ENCODE results near the gene TM4SF4. TPM values are rescaled to one million over a fixed set of nuclear protein-coding genes. Genes with fewer than 3 reads are reported as not detected.

TM4SF4 gene
- polyA plus RNA-seq, 1 donor (not counting 4 experiments of a cell fraction or from before 2014, with no cell fraction given), result not detected

DNA sequence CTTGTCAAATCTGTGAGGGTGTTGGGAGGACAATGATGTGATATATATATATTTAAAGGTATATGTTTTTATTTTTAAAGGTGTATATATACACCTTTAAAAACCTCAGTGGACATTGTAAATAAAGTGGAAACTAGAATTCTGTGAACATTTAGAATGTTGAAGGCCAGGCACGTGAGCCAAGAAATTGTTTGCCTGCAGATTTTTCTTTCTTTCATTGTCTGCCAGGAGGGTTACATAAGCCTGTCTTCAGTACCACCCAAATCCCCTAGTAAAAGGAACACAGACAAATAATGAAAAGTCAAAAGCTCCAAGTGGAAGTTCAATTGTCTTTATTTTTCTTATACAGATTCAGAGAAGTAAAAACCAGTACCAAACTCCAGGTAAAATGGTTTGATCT lies 42.4 kb downstream of the TM4SF4 start:
- dilution Hi-C loops (cut with MboI; ENCODE audit: extremely low pct_ligation_motif_present, low sequenced_read_pairs), result no loop called here

DNA sequence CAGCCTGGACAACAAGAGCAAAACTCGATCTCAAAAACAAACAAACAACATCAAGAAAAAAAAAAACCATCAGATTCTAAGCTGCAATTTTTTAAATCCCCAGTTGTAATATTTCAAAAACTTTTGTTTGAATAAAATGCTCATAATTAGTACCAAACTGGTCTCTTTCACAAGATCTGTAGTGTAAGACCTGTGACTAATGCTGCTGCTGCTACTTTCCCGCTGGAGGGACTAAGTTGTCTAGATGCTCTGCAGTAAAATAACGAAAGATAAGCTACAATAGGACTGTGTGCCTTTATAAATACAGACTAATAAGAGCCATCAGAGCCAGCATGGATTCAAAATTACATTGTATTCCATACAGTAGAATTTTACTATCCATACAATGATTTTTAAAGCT lies 45.4 kb downstream of the TM4SF4 start:
- Histone ChIP-seq H2AFZ (ENCODE audit: control insufficient read depth, low read length) (no peak overlapping the region), H3K36me3 (ENCODE audit: control insufficient read depth in 2 of 2, extremely low read depth in 1 of 2, insufficient read depth in 2 of 2, low read length in 2 of 2) (peaks cover 11 to 14% of the 10 kb centered on the region in 2 experiments), H3K9me3 (ENCODE audit: control insufficient read depth, low read depth, low read length) (no peaks in the 10 kb centered on the region), H3K27ac (ENCODE audit: control insufficient read depth, insufficient read depth, low read length) (no peak overlapping the region), H3K79me2 (ENCODE audit: control insufficient read depth, insufficient read depth, low read length) (no peaks in the 10 kb centered on the region), H3K27me3 (ENCODE audit: control insufficient read depth, extremely low read depth, insufficient read depth, low read length) (no peaks in the 10 kb centered on the region), H3K9me1 (ENCODE audit: control insufficient read depth, extremely low read depth, insufficient read depth, low read length) (no peaks in the 10 kb centered on the region), H4K20me1 (ENCODE audit: control insufficient read depth, extremely low read depth, insufficient read depth, low read length) (no peaks in the 10 kb centered on the region), H3K4me1 (ENCODE audit: control insufficient read depth, extremely low read depth, insufficient read depth, low read length) (no peaks in the 10 kb centered on the region), H3K4me2 (ENCODE audit: control insufficient read depth, extremely low read depth, insufficient read depth, low read depth, low read length) (no peak overlapping the region), H3K9ac (ENCODE audit: control insufficient read depth, extremely low read depth, insufficient read depth, low read length) (no peak overlapping the region), H3K4me3 (ENCODE audit: control insufficient read depth in 2 of 3, extremely low read depth in 1 of 3, insufficient read depth in 2 of 3, low read depth in 1 of 3, low read length in 3 of 3) (no peak overlapping the region)
- DNase-seq (ENCODE audit: low read depth, low spot score) (no peak), FAIRE-seq (no peak)
- TF ChIP-seq EZH2 (IDR thresholded peaks at IDR 0.05; ENCODE audit: low read length), result no peak
- TF ChIP-seq, protein P1, sequence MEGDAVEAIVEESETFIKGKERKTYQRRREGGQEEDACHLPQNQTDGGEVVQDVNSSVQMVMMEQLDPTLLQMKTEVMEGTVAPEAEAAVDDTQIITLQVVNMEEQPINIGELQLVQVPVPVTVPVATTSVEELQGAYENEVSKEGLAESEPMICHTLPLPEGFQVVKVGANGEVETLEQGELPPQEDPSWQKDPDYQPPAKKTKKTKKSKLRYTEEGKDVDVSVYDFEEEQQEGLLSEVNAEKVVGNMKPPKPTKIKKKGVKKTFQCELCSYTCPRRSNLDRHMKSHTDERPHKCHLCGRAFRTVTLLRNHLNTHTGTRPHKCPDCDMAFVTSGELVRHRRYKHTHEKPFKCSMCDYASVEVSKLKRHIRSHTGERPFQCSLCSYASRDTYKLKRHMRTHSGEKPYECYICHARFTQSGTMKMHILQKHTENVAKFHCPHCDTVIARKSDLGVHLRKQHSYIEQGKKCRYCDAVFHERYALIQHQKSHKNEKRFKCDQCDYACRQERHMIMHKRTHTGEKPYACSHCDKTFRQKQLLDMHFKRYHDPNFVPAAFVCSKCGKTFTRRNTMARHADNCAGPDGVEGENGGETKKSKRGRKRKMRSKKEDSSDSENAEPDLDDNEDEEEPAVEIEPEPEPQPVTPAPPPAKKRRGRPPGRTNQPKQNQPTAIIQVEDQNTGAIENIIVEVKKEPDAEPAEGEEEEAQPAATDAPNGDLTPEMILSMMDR (optimal IDR thresholded peaks at IDR 0.05 in 1 of 3, IDR thresholded peaks at IDR 0.05 in 1 of 3, conservative IDR thresholded peaks at IDR 0.05 in 1 of 3; ENCODE audit: extremely low read depth in 1 of 3, insufficient read depth in 2 of 3, low read length in 3 of 3), result no peak
- dilution Hi-C loops (cut with MboI; ENCODE audit: extremely low pct_ligation_motif_present, low sequenced_read_pairs), result no loop called here

More for the DNA sequence above, 42.4 kb downstream of the TM4SF4 start:
- no peaks in the 10 kb centered on the region for H3K9me1 ChIP-seq (ENCODE audit: control insufficient read depth, extremely low read depth, insufficient read depth, low read length)
- H3K9ac ChIP-seq (ENCODE audit: control insufficient read depth, extremely low read depth, insufficient read depth, low read length), result no peak overlapping the region
- no peaks in the 10 kb centered on the region for H4K20me1 ChIP-seq (ENCODE audit: control insufficient read depth, extremely low read depth, insufficient read depth, low read length)
- H3K79me2 ChIP-seq (ENCODE audit: control insufficient read depth, insufficient read depth, low read length), result no peaks in the 10 kb centered on the region
- no peak for FAIRE-seq
- TF ChIP-seq EZH2 (IDR thresholded peaks at IDR 0.05; ENCODE audit: low read length), result no peak
- TF ChIP-seq, protein P1 (optimal IDR thresholded peaks at IDR 0.05 in 1 of 3, IDR thresholded peaks at IDR 0.05 in 1 of 3, conservative IDR thresholded peaks at IDR 0.05 in 1 of 3; ENCODE audit: extremely low read depth in 1 of 3, insufficient read depth in 2 of 3, low read length in 3 of 3), result no peak
- no peak overlapping the region for H3K27ac ChIP-seq (ENCODE audit: control insufficient read depth, insufficient read depth, low read length)
- no peak for DNase-seq (ENCODE audit: low read depth, low spot score)
- no peak overlapping the region for H3K4me2 ChIP-seq (ENCODE audit: control insufficient read depth, extremely low read depth, insufficient read depth, low read depth, low read length)
- no peaks in the 10 kb centered on the region for H3K27me3 ChIP-seq (ENCODE audit: control insufficient read depth, extremely low read depth, insufficient read depth, low read length)
- no peaks in the 10 kb centered on the region for H3K9me3 ChIP-seq (ENCODE audit: control insufficient read depth, low read depth, low read length)
- no peak overlapping the region for H3K4me3 ChIP-seq (ENCODE audit: control insufficient read depth in 2 of 3, extremely low read depth in 1 of 3, insufficient read depth in 2 of 3, low read depth in 1 of 3, low read length in 3 of 3)
- no peaks in the 10 kb centered on the region for H3K4me1 ChIP-seq (ENCODE audit: control insufficient read depth, extremely low read depth, insufficient read depth, low read length)
- H2AFZ ChIP-seq (ENCODE audit: control insufficient read depth, low read length), result no peak overlapping the region
- peaks cover 7 to 8% of the 10 kb centered on the region in 2 experiments for H3K36me3 ChIP-seq (ENCODE audit: control insufficient read depth in 2 of 2, extremely low read depth in 1 of 2, insufficient read depth in 2 of 2, low read length in 2 of 2)

Measured in keratinocyte (primary cell).